Activated CD4-positive, alpha-beta T cell treated with anti-CD3 and anti-CD28 coated beads for 4 hours (primary cell): ENCODE data around the gene CAMK4.
"Not testable (repeated sequence)": the region's sequence is repeated elsewhere in the genome, so short reads cannot be mapped to it uniquely, and the experiment has no call there.

Experiments
- DNase-seq, 2 donors: peaks; one replicate each; pipeline ENCODE4 v3.0.0-alpha.2; 2020

The CAMK4 gene

DNA sequence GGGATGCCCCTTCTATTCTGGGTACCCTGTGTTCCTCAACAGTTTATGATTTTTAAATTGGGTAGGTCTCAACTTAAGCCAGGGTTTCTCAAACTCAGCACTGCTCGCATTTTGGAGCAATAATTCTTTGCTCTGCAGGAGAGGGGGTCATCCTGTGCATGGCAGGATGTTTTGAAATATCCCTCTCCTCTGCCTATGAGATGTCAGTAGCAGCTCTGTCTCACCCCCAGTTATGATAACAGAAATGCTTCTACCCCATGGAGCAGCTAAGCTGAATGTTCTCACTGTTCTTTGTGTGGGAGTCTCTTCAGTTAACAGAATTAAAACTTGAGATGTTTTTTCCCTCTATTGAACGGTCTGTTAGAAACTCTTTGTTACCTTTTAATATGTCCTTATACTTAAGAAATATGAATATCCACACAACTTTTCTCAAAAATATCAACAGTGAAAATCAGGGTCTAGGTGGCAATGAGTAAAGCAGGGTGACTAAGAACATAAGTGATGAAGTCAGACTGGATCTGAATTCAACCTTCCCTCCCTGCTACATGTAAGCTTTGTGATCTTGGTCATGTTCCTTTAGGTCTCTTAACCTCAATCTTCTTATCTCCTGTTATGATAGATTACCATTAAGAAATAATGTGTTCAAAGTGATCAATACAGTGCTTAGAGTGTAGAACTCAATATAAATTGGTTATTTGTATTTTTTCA lies 89.0 kb downstream of the CAMK4 start:
- DNase-seq: no peak

DNA sequence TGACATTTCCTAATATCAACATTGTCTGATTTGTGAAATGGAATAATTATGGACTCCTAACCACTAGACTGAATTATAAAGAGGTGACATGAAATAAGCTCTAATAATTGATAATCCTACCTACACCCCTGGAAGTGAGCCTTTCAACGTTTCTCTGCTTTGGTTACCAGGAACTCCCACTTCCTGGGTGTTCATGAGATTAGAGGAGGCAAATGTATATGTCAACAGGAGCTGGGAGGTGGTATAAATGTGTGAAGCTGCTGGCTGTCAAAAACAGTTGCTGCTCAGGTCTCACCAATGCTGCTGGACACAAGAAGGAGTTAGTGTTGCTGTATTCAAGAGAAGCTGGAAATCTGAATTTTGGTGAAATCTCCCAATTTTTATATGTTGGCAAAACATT lies 96.8 kb downstream of the CAMK4 start:
- DNase-seq: no peak

DNA sequence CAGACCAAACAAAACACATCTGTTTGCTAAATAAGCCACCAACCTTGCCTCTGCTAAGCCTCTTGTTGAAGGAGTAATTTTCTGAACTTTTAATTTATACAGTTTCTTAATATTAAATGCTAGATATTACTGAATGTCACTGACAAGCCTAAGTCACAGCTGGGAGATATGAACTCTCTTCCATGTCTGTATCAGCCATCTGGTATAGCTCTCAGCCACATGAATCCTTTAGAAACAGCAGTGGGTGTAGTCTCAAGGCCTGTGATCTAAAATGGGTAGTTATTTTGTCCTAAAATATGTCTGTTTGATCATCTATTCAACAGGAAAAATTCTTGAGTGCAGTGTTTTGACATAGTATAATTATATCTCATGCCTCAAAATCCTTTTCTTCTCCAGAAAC lies 97.2 kb downstream of the CAMK4 start:
- DNase-seq: no peak

- no peak for DNase-seq
These were observed 102.4 kb downstream of the CAMK4 start for GRCh38 chr5:111326551-111326950.

DNA sequence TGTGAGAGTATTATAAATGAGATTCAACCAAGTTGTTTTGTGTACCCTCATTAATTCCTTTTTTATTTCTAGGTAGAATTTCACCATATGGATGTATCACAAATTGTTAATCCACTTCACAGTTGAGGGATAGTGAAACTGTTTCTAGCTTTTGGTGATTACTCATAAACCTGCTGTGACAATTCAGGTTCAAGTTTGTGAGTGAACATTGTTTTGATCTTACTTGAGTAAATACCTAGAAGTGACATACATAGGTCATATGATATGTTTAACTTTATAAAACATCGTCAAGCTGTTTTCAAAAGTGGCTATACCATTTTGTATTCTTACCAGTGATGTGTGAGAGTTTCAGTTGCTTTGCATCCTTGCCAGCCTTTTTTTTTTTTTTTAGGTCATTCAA lies 112.9 kb downstream of the CAMK4 start:
- no peak for DNase-seq

- no peak for DNase-seq
These were observed 113.5 kb downstream of the CAMK4 start for GRCh38 chr5:111337688-111338087.

GRCh38 chr5:111345731-111346130 lies 121.5 kb downstream of the CAMK4 start:
- DNase-seq: no peak

- DNase-seq: no peak
These were observed 122.8 kb downstream of the CAMK4 start for GRCh38 chr5:111347021-111347420.

DNA sequence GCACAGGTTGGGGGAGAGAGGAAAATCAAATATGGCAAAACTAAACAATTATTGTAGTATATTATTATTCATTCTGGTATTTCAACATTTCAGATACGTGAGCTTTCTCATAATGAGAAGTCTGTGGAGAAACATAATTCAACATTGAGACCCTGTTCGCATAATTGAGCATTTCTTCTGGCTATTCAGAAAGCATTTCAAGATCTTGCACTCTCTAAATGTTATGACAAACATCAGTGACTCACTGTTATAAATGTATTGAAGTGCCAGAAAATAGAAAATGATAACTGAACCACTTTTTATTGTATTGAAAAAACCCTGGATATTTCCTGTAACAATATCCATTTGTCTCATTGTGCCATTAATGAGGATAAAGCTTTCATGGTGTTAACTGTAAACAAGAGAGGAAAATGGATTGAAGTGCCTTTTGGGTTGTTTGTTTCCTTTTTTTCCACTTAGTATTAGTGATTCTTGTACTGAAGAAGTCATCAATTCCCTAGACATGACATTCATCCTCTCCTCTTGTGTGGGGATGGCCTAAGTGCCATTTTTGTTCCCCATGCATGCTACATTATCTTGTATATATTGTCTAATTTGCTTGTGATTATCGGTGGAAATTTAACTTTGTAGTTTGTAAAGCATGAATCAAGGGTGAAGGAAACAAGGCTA lies 124.6 kb downstream of the CAMK4 start:
- DNase-seq: no peak

DNA sequence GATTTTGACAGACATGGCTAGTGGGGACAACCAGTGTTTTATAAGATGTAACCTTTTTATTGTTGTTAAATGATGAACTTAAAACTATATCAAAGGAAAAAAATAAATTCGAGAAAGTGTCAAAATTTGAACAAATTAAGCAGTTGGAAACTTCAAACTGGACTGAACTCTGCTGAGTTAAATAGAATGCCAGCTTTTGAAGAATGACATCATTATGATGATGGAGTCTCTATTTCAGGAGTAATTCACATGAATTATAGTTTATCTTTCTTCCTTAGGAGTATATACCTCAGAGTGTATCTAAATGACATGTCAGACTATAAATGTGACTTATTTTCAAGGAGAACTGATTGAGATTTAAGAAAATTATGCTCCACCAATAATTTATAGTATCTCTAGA lies 125.2 kb downstream of the CAMK4 start:
- DNase-seq: no peak

- DNase-seq: no peak
These were observed 128.9 kb downstream of the CAMK4 start for GRCh38 chr5:111353035-111353434.

DNA sequence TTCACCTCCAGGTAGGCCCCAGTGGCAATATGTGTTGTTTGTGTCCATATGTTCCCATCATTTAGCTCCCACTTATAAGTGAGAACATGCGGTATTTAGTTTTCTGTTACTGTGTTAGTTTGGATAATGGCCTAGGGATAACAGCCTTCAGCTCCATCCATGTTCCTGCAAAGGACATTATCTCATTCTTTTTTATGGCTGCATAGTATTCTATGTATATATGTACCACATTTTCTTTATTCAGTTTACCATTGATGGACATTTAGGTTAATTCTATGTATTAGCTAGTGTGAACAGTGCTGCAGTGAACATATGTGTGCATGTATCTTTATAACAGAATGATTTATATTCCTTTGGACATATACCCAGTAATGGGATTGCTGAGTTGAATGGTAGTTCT lies 134.5 kb downstream of the CAMK4 start:
- not testable (repeated sequence) for DNase-seq

GRCh38 chr5:111360173-111360572 lies 136.0 kb downstream of the CAMK4 start:
- no peak for DNase-seq

DNA sequence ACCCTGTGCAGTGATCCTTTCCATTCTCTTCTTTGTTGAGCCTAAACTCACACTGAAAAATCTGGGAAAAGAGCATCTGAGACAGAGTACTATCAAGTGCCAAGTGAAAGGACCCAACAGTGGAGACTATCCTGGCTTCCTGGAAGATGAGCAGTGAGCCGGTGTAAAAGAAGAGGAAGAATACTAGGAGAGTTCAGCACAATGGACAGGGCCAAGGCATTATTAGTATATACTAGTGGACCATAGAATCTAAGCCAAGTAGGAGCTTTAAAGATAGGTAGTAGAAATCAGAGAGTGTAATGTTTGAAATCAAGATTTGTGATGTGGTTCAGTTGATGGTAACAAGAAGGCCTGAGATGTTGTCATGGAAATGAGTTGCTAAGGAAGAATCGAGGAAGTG lies 140.8 kb downstream of the CAMK4 start:
- DNase-seq: no peak

- no peak for DNase-seq
These were observed 142.2 kb downstream of the CAMK4 start for GRCh38 chr5:111366388-111366787.

GRCh38 chr5:111367115-111367514 lies 142.9 kb downstream of the CAMK4 start:
- no peak for DNase-seq

- no peak for DNase-seq
These were observed 148.6 kb downstream of the CAMK4 start for GRCh38 chr5:111372799-111373198.

GRCh38 chr5:111374380-111374779 lies 150.2 kb downstream of the CAMK4 start:
- DNase-seq: no peak

GRCh38 chr5:111375645-111376044 lies 151.5 kb downstream of the CAMK4 start:
- no peak for DNase-seq

GRCh38 chr5:111377306-111377705 lies 153.1 kb downstream of the CAMK4 start:
- no peak for DNase-seq

DNA sequence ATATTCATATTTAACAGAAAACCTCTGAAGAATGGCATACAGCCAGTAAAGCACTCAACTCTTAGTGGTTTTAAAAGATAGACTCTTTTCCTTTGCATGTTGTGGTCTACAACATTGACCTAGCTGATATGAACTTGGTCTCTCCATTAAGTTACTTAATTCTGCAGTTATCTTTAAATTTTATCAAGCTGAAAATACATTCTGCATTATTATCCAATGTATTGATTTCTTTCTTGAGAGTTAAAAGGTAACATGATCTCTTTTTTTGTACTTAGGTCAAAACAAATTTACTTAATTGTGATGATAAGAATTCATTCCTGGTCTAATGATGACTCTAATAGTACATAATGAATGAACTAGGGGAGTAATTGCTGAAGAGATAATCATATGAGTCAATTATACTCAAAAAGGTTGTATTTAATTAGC lies 155.2 kb downstream of the CAMK4 start:
- DNase-seq: no peak

DNA sequence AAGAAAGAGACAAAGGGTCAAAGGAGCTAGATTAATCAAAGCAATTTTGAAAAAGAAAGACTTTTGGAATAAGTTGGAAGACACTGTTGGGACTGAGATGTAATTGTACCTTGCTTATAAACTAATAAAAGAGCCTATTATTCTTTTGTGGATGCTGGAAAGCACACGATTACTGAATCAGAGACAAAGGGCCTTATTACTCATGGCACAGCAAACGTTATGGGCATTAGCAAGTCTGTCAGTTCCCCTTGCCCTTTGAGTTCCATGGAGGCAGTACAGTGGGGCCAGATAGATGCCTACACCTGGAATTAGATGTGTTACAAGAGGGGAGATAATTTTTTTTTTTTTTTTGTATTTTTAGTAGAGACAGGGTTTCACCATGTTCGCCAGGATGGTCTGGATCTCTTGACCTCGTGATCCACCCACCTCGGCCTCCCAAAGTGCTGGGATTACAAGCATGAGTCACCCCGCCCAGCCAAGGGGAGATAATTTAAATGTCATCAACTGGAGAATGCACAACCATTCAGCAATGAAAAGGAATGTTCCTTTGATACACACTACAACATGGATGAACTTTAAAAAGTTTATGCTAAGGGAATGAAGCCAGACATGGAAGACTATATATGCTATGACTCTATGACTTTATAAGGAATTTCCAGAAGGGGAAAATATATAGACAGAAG lies 159.2 kb downstream of the CAMK4 start:
- DNase-seq: no peak

DNA sequence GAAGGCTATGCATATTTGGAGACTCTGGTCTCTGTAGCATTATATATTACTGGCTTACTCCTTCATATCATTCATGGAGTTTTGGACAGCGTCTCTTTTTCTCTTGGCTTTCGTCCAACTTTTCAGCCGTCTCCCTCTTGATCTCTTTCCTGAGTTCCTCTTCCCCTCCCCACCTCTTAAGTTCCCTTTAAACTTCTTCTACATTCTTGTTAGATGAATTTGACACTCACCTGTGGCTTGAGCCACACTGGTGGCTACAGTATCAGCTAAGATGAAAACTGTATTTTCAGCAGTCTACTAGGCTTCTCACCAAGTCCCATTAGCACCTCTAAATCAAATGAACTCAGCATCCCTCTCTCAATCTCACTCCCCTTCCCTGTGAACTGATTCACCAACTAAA lies 160.0 kb downstream of the CAMK4 start:
- DNase-seq: no peak

DNA sequence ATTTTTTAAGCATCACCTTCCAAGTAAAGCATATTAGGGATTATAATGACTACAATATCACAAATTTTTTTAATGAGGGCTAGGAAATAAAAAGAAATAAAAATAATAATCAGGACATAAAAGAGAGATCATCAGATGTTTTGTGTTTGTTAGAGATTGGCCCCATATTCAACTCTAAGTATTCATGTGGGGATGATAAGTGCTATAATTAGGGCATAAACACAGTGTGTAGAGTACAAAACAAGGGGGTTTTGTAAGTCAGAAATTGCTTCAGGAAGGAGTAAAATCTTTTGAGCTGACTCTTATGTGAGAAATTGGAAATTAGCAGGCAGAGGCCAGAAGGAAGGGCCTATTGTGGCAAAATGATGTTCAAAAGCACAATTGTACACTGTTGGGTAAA lies 160.9 kb downstream of the CAMK4 start:
- no peak for DNase-seq
